NCI-H2107 (cell line): Measurements from ENCODE around the gene ASB6.
"Not testable (repeated sequence)": the region's sequence is repeated elsewhere in the genome, so short reads cannot be mapped to it uniquely, and the experiment has no call there.

Source experiments
- DNase-seq: peaks from one replicate; lab custom pipeline; 2025; lab: John Stamatoyannopoulos, UW

Gene ASB6

DNA sequence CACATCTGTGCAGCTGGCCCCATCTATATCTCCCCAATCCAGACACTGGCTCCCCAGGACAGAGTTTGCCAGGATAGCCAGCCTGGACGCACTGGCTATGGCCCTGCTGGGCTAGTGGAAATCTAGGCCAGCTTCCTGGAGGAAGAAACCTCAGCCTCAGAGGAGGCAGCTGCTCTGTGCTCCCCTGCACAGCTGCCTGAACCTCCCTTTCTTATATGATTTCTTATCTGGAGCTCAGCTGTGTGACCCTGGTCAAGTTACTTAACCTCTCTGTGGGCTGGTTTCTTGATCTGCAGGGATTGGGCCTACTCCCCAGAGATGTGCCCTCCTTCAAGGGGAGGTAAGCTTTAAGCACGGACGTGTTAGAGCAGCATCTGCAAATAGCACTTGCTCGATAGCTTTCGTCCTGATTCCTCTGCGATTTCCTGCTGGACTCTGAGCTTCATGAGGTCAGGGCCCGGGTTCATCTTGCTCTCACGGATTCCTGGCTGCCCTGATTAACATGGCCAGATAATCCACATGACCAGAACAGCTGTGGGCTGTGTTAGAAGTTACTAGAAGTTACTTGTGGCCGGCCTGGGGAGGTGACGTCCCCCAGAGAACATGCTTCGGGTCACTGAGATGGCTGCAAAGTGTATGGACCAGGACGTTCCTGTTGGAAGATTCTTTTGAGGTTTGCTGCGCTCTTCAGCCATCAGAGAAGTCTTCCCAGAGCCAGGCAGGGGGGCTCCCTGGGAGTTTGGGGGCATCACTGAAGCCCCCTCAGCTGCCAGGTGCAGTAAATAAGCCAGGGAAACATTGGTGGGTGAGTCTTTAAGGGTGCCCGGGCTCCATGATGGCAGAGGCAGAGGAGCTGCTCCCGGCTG is 35.6 kb downstream of the ASB6 start:
- DNase-seq = no peak

DNA sequence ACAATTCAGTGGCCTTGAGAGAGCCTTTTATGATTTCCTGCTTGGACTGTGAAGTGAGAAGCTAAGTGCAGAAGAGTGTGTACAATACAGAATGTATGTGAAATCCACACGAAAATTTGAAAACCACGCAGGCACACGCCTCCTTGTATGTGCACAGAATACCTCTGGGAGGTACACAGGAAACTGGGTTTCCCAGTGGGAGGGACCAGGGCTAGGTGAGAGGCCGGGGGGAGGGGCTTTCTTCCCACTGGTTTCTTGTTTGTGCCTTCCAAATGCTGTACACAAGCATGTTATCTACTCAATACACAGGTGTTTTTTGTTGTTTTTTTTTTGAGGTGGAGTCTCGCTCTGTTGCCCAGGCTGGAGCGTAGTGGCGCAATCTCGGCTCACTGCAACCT is 37.2 kb downstream of the ASB6 start:
- no peak for DNase-seq

DNA sequence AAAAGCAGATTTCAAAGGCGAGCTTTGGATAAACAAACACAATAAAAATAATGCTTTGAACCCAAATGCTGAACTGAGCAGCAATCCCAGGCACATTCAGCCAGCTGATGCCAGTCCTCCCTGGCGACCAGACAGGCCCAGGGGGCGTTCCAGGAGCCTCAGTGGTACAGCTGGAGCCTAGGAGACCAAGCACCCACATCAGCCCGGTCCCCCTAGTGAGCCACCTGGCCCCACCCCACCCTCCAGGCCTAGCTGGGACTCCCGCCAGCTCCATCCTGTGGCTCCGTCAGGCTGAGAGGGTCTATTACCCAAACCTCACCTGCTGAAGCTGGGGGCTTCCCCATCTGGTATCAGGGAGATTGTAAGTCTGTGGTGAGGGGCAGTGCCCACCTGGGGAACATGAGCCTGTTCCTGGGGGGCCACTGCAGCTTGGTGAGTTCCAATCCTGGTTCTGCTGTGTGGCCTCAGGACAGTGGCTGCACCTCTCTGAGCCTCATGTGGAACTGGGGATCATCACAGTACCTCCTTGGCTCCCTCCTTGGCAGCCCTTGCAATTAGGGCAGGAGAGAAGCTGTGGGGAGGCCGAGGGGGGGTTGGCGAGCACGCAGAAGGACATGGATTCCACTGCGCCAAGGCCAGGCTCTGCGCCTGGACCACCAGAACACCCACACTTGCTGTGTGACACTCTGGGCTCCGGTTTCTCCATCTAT is 37.7 kb downstream of the ASB6 start:
- no peak for DNase-seq

DNA sequence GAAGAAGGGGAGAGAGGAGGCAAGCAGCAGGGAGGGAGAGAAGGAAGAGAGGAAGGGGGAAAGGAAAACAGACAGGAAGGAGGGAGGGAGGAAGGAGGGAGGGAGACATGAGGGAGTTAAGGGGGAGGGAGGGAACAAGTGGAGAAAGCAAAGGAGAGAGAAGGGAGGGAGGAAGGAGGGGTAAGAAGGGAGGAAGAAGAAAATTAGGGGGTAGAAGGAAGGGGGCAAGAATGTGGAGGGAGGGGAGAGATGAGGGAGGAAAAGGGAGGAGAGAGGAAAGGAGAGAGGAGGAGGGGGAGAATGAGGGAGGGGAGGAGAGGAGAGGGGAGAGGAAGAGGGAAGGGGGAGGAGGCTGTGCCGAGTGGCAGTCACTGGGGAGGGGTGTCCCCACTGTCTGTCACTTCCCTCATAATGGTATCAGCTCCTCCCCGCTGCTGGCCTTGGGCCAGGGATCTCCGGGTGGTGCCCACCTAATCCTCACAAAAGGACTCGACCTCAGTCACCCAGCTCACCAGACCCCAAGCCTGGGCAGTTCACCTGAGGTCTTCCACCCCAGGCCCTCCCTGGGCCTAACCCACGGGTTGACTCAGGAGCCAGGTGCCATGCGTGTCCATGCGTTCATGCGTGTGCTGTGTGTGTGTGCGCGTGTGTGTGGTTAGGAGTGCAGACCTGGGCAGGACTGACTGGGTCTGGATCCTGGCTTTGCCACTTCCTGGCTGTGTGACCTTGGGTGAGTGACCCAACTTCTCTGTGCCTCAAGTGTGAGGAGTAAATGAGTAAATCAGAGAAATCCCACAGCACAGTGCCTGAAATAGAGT is 39.1 kb downstream of the ASB6 start:
- no peak for DNase-seq

DNA sequence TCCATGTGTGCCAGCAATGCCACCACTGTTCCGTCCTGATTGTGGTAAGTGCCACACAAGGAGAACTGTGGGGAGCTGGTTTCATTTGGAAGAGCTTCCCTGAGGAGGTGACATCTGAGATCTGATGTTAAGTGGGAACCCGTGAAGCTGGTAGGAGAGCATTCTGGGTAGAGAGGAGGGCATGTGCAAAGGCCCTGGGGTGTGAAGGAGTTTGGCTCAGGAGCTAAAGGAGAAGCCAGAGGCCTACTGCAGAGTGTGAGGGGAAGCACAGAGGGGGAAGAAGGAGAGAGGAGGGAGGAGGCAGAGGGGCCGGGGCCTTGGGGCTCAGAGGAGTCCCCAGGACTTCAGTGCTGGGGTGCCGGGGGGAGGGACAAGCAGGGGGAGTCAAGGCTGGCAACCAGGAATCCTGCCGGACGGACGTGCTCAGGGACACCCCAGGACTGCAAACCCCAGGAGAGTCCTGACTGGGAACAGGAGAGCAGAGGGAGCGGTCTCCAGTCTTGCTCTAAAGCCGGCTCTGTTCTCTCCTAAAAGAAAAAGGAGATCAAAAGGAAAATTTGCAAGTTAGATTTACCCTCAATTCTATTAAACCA is 40.8 kb downstream of the ASB6 start:
- no peak for DNase-seq

DNA sequence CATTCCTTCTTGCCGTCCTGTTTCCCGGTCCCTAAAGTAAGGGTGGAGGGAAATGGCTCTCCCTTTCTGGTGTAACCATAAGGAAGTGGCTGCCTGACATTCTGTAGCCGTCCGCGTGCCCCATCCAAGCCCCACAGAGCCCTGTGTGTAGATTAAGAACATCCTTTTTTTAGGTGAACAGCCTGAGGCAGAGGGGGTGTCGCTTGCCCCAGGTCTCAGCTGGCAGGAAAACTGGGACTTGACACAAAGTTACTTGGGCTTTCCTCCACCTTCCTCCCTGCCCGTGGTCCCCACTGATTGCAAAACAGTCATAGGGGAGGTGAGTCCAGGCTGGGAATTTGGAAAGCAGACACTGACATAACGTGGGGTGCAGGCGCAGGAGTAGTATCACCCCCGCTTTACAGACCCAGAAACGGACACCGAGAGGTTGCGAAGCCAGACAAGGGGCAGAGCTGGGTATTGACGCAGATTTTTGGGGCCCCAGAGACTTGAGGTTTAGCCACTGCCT is 43.8 kb downstream of the ASB6 start:
- no peak for DNase-seq

DNA sequence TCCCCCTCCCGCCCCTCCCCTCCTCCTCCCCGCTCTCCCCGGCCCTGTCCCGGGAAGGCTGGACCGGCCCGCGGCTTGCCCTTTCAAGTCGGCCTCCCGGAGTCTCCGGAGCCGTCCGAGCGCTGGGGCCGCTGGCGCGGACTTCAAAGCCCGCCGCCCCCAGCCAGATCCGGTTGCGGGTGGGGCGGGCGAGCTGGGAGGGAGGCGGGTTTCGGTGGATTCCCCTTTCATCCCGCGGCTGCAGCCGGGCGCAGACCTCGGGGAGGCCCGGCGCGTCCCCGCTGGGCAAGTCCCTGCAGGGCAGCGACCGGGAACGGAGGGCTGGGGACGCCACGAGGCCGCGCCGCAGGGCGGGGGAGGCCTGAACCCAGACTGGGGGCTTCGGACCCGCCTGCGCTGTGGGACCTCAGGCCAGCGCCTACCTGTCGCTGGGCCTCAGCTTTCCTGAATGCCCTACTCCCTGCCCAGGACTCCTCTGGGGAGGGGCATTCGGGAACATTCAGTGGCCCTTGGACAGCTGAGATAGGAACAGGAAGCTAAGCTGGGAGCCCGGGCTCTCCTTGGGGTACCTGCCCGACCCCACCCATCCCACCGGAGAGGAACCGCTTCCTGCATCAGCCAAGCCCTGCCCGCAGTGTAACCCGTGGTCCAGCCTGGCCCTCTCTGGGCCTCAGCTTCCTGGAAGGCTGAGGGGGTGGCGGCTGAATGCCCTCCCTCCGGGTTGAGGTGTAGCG is 44.4 kb downstream of the ASB6 start:
- DNase-seq = no peak

DNA sequence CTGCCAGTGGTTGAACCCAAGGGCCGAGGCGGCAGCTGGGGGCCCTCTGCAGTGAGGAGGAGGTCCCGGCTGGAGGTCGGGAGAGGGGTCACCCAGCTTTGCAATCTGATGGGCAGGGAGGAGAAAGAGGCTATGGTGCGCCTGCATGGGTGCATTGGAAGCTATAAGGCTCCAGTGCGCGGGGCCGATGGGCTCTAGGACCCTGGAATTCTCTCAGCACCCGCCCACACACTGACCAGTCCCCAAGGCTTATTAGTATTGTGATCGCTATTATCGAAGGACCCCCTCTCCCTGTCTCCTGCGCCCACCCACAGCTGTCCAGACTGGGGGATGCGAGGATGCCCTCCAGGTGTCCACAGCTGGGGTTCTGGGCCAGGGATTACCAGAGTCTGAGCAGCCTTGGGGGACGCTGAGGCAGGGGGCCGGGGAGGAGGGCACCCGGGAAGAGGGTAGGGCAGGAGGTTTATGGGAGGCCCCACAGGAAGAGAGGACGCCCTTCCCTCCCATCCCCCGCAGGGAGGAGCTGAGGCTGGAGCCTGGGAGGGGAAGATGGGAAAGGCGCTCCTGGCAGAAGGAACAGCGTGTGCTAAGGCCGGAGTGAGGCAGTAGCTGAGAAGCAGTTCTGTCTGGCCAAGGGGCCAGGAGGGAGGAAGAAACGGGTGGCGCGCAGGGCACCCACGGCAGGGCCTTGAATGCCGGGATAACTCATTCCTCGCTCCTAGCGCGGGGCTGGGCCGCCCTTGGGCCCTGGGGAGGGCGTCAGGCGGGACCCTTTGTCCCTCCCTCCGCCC is 45.2 kb downstream of the ASB6 start:
- no peak for DNase-seq

DNA sequence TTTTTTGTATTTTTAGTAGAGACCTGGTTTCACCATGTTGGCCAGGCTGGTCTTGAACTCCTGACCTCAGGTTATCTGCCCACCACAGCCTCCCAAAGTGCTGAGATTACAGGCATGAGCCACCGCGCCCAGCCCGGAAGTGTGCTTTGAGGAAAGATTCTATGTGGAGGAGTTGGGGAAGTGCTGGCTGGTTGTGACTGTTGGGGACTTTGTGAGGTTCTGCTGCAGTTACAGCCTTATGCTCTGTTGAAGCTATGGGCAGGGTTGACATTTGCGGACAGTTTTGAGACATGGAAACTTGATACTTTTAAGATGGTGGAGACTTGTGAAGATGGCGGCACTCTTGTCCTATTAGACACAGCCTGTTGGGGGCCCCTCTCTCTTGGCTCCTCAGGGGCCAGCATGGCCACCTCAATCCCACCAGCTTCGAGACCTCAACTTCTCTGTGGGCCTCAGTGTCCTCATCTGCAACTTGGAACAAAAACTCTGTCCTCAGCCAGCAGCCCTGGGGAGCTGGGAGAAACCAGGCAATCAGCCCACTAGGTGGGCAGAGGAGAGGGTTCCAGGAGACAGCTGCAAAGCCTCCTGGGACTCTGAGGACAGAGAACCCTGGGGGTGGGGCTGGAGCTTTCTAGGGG is 45.9 kb downstream of the ASB6 start:
- DNase-seq = no peak

DNA sequence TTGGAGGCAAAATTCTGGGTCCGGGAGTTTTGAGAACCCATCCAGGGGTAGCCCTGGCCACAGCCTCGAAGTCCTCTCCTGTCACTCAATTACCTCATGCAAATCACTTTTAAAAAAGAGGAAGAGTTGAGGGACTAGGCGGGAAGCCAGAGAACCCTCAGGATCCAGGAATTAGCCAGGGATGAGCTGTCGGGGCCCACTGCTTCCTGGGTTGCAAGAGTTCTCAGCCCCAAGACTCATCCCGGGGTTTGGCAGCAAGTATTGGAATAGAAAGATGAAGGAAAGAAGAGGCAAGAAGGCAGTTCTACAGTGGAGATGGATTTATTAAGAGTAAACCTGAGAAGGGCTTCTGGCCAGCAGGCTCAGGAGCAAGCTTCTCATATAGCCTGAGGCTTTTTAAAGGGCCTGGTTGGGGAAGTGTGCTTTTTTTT is 46.6 kb downstream of the ASB6 start:
- DNase-seq = no peak

DNA sequence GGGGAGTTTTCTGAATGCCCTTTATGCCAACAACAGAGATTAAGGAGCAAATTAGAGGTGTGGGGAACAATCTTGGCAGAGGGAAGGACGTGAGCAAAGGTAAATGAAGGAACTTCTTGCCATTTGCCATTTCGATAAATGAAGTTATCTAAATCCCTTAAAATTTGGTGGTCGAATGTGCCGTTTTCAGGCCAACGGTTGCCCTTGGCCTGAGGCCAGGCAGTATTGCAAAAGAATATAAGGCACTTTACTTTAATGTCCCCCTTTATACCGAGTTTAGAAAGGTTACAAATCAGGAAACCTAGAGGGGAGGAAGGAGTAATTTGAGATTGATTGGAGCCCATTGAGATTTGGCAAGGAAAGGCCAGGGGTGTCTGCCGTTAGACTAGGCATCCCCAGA is 47.3 kb downstream of the ASB6 start:
- no peak for DNase-seq

DNA sequence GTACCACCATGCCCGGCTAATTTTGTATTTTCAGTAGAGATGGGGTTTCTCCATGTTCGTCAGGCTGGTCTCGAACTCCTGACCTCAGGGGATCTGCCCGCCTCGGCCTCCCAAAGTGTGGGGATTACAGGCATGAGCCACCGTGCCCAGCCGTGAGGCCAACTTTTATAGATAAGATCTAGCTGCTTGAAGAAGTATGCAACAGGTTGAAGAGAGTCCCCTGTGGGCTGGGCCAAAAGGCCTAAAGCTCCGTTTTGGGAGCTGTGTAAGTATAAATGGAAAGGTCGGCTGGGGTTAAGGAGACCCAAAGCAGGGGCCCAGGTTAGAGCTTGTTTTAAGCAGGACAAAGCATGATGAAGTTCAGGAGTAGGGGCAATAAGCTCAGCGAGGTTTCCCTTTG is 49.2 kb downstream of the ASB6 start:
- DNase-seq = not testable (repeated sequence)

DNA sequence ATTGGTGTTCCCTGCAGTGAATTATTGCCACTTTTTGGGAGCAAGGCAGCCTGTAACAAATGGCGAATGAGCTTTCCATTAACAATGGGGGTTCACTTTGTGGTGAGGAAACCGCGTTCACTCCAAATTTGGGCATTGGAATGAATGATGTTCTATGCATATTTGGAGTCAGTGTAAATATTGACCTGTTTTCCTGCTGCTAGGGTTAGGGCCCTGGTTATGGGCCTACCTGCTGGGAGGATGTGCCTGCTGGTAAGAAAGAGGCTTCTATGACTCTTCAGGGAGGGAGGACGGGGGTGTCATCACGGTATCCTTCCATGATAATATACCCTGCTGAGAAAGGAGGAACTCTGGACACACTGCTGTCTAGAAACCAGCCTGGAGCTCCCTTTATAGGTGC is 50.0 kb downstream of the ASB6 start:
- no peak for DNase-seq

DNA sequence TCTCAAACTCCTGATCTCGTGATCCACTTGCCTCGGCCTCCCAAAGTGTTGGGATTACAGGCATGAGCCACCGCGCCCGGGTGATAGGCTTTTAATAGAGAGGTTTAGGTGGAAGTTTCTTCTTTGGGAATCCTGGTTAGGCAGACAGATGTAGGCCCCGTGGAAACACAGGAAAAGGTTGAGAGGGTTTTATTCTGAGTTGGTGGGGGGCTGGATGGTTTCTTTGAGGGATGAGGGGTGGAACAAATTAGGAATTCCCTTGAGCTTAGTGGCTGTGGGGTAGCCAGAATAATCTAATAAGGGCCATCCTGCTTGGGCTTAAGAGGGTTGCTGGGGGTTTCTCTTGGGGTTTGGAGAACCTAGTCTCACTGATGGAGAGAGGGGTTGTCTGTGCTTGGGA is 51.5 kb downstream of the ASB6 start:
- no peak for DNase-seq

DNA sequence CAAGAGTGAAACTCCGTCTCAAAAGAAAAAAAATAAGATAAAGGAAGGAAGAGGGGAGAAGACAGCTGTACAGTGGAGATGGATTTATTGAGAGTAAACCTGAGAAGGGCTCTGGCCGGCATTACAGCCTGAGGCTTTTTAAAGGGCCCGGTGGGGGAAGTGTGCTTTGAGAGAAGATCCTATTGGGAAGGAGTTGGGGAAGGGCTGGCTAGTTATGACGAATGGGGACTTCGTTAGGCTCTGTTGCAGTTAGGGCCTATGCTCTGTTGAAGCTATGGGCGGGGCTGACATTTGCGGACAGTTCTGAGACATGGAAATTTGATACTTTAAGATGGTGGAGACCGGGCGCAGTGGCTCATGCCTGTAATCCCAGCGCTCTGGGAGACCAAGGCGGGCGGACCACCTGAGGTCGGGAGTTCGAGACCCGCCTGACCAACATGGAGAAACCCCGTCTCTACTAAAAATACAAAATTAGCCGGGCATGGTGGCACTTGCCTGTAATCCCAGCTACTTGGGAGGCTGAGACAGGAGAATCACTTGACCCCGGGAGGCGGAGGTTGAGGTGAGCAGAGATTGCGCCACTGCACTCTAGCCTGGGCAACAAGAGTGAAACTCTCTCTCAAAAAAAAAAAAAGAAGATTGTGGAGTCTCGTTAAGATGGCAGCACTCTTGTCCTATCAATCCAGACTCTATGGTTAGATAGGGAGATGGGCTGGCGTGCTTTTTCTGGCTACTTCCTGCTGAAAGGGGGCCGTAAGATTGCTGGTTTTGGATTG is 54.3 kb downstream of the ASB6 start:
- DNase-seq = no peak

DNA sequence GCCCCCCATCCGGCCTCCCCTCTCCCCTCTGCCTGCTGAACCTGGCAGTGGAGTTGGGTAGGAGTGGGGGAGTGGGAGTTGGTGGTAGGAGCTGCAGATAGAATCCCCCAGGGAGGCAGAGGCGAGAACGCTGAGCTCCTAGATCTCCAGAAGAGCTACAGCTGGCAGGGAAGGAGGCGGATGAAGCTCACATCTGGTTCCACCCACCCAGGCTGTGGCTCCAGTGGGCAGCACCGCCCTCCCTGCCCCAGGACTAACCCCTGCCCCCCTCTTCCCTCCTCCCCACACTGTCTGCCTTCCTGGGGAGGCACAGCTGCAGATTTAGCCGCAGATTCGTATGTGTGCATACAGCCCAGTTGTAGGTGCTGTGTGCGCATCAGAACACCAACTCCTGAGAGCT is 55.3 kb downstream of the ASB6 start:
- DNase-seq = no peak

DNA sequence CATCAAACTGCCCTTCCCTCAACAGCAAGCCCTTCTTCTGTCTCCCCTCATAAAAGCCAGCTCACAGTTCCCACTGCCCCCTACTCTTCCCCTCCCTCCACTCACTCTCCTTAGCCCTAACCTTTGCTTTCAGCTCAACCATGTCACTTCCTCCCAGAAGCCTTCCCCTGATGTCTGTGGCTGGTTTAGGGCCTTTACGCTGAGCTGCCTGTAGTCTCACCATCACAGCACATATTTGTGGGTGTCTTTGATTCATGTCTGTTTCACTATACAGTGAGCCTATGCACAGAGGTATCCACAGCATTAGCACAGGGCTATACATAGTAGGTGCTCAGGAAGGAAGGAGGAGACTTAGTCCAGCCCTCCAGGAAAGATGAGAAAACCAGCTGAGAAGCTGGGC is 55.7 kb downstream of the ASB6 start:
- DNase-seq = no peak

DNA sequence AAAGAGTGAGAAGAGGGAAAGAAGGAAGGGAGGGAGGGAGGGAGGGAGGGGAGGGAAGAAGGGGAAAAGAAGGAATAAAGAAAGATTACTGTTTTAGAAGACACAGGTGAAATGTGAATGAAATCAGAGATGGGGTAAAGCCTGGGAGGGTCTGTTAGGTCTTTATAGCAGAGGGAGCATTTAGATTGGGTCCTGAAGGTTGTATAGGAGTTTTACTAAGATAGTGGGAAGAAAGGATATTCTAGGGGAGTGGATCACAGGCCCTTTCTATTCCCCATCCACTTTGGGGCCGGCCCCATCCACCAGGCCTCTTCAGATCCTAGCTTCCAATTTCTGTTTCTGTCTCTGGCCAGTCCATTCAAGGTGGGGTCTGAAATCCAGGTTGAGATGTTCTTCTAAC is 56.6 kb downstream of the ASB6 start:
- no peak for DNase-seq
